Measurements from ENCODE around the gene ZNF302.

GRCh38 chr19:34681478-34681877, 4.0 kb downstream of the ZNF302 start:
- TF ChIP-seq, protein P1, sequence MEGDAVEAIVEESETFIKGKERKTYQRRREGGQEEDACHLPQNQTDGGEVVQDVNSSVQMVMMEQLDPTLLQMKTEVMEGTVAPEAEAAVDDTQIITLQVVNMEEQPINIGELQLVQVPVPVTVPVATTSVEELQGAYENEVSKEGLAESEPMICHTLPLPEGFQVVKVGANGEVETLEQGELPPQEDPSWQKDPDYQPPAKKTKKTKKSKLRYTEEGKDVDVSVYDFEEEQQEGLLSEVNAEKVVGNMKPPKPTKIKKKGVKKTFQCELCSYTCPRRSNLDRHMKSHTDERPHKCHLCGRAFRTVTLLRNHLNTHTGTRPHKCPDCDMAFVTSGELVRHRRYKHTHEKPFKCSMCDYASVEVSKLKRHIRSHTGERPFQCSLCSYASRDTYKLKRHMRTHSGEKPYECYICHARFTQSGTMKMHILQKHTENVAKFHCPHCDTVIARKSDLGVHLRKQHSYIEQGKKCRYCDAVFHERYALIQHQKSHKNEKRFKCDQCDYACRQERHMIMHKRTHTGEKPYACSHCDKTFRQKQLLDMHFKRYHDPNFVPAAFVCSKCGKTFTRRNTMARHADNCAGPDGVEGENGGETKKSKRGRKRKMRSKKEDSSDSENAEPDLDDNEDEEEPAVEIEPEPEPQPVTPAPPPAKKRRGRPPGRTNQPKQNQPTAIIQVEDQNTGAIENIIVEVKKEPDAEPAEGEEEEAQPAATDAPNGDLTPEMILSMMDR (IDR thresholded peaks at IDR 0.05) = no peak
- no peak for TF ChIP-seq POLR2A (IDR thresholded peaks at IDR 0.05; ENCODE audit: low read depth)
- no peak for TF ChIP-seq POLR2AphosphoS5 (IDR thresholded peaks at IDR 0.05)

All from esophagus muscularis mucosa (tissue), 3 donors.